Activated T-cell treated with anti-CD3 and anti-CD28 coated beads for 24 hours (primary cell): Measurements from ENCODE around the gene VIM.
"Not testable (repeated sequence)": the region's sequence is repeated elsewhere in the genome, so short reads cannot be mapped to it uniquely, and the experiment has no call there.

Source experiments
- DNase-seq: peaks from one replicate; pipeline ENCODE4 v3.0.0-alpha.2; 2020; ENCODE audit warnings: low read depth

Gene VIM

GRCh38 chr10:17257466-17258321, 29.7 kb downstream of the VIM start:
- peak; percentile 51 for DNase-seq

- no peak for DNase-seq
Measured at GRCh38 chr10:17262502-17262901, 34.5 kb downstream of the VIM start.

- DNase-seq, result no peak
Measured at GRCh38 chr10:17263580-17263979, 35.5 kb downstream of the VIM start.

GRCh38 chr10:17265468-17265867, 37.4 kb downstream of the VIM start:
- DNase-seq, result no peak

- not testable (repeated sequence) for DNase-seq
Measured at GRCh38 chr10:17266549-17266948, 38.5 kb downstream of the VIM start.

GRCh38 chr10:17272648-17273047, 44.6 kb downstream of the VIM start:
- DNase-seq, result no peak

- peak; percentile 1 for DNase-seq
Measured at GRCh38 chr10:17273403-17273802, 45.4 kb downstream of the VIM start.

GRCh38 chr10:17276756-17277424, 48.8 kb downstream of the VIM start:
- DNase-seq, result no peak

GRCh38 chr10:17278607-17279240, 50.7 kb downstream of the VIM start:
- no peak for DNase-seq

- DNase-seq, result no peak
Measured at GRCh38 chr10:17282311-17282710, 54.3 kb downstream of the VIM start.

GRCh38 chr10:17286562-17287550, 58.8 kb downstream of the VIM start:
- no peak for DNase-seq
